Neural progenitor cell (in vitro differentiated cells): ENCODE measurements around the gene CCT3. TPM values are rescaled to one million over a fixed set of nuclear protein-coding genes. Genes with fewer than 3 reads are reported as not detected.
"Not testable (repeated sequence)": the region's sequence is repeated elsewhere in the genome, so short reads cannot be mapped to it uniquely, and the experiment has no call there.

Experiments
- DNase-seq: peaks from one replicate; pipeline ENCODE4 v3.0.0-alpha.2; 2016; ENCODE audit warnings: low spot score
- H2AFZ ChIP-seq: fragments of 200-600 bp; sonication (generic); replicated peaks from 2 replicates; pipeline ENCODE4 v1.6.1; 2016; ENCODE audit warnings: antibody characterized with exemption
- H3F3A ChIP-seq: fragments of 200-600 bp; sonication (generic); 2 replicates; pipeline ENCODE4 v1.6.1; 2016; ENCODE audit warnings: antibody characterized with exemption, low read depth
- H3K27ac ChIP-seq: fragments of 200-600 bp; sonication (generic); 2 replicates; pipeline ENCODE4 v1.5.1; 2016; ENCODE audit warnings: mild to moderate bottlenecking
- H3K27me3 ChIP-seq: fragments of 200-600 bp; sonication (generic); 2 replicates; pipeline ENCODE4 v1.6.1; 2016; ENCODE audit warnings: mild to moderate bottlenecking, moderate library complexity
- H3K36me3 ChIP-seq: fragments of 200-600 bp; sonication (generic); 2 replicates; pipeline ENCODE4 v1.5.1; 2016
- H3K4me1 ChIP-seq: fragments of 200-600 bp; sonication (generic); 2 replicates; pipeline ENCODE4 v1.6.1; 2016; ENCODE audit warnings: mixed run types
- H3K4me2 ChIP-seq: fragments of 200-600 bp; sonication (generic); 2 replicates; pipeline ENCODE4 v1.6.1; 2016
- H3K4me3 ChIP-seq: fragments of 200-600 bp; sonication (generic); 2 replicates; pipeline ENCODE4 v1.5.1; 2016
- H3K79me2 ChIP-seq: fragments of 200-600 bp; sonication (generic); 2 replicates; pipeline ENCODE4 v1.6.1; 2016; ENCODE audit warnings: low read depth
- H3K9ac ChIP-seq: fragments of 200-600 bp; sonication (generic); 2 replicates; pipeline ENCODE4 v1.6.1; 2016
- H3K9me3 ChIP-seq: fragments of 200-600 bp; sonication (generic); 2 replicates; pipeline ENCODE4 v1.5.1; 2016; ENCODE audit warnings: low read depth
- H4K20me1 ChIP-seq: fragments of 200-600 bp; sonication (generic); 2 replicates; pipeline ENCODE4 v1.6.1; 2016; ENCODE audit warnings: low read depth
- H3K27ac Mint-ChIP-seq: 3 replicates; pipeline ENCODE4 v1.8.0; 2021; ENCODE audit warnings: mixed read lengths
- H3K27me3 Mint-ChIP-seq: 2 replicates; pipeline ENCODE4 v1.8.0; 2022; ENCODE audit warnings: low read depth, mild to moderate bottlenecking, inconsistent platforms, moderate library complexity, mixed read lengths; ENCODE audit not compliant: insufficient read depth
- H3K36me3 Mint-ChIP-seq: 3 replicates; pipeline ENCODE4 v1.8.0; 2021; ENCODE audit warnings: mixed read lengths
- H3K4me1 Mint-ChIP-seq: 3 replicates; pipeline ENCODE4 v1.8.0; 2021; ENCODE audit warnings: mixed read lengths
- H3K4me3 Mint-ChIP-seq: 3 replicates; pipeline ENCODE4 v1.8.0; 2021; ENCODE audit warnings: mild to moderate bottlenecking, moderate library complexity, mixed read lengths
- H3K9me3 Mint-ChIP-seq: 3 replicates; pipeline ENCODE4 v1.8.0; 2020; ENCODE audit warnings: mixed read lengths
- EZH2 ChIP-seq: fragments of 200-600 bp; sonication (generic); IDR thresholded peaks from 2 replicates; pipeline ENCODE4 v1.6.1; 2017; ENCODE audit warnings: antibody characterized with exemption, mild to moderate bottlenecking, moderate library complexity
- EZH2phosphoT487 ChIP-seq: fragments of 200-600 bp; sonication (generic); IDR thresholded peaks from 2 replicates; pipeline ENCODE4 v1.6.1; 2017; ENCODE audit warnings: antibody characterized with exemption
- total RNA-seq: library from RNA; depleted of rRNA; stranded (reverse); fragments of >200 nt; gene quantifications from 2 replicates; pipeline ENCODE4 v1.2.3, GENCODE V29; 2015; ENCODE audit warnings: low replicate concordance
- TF ChIP-seq, protein P1 (sequence below): fragments of 200-600 bp; sonication (generic); IDR thresholded peaks from 2 replicates; pipeline ENCODE4 v1.5.1; 2017; ENCODE audit warnings: antibody characterized with exemption, mild to moderate bottlenecking

CCT3 gene
- total RNA-seq, 1 donor from 2014 or later = 434 TPM

DNA sequence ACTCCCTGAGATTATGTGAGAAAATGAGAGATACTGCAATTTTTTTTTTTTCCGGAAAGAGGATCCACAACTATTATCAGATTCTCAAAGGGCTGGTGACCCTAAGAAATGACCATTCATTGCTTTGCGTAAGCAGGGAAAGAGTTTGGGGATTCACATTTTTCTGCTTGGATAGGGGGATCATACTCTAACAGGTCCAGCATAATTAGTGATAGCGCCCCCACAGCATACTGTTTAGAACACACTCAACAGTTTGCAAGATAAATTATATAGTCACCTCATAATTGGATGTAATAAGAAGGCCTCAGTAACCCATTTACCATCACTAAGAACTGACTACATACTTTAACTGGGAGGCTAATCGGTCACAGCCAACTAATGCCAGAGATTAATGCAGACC is 1.9 kb downstream of the CCT3 start:
- DNase-seq = peak; percentile 16
- peaks cover 63% of the 10 kb centered on the region for H3K79me2 ChIP-seq
- TF ChIP-seq, protein P1, sequence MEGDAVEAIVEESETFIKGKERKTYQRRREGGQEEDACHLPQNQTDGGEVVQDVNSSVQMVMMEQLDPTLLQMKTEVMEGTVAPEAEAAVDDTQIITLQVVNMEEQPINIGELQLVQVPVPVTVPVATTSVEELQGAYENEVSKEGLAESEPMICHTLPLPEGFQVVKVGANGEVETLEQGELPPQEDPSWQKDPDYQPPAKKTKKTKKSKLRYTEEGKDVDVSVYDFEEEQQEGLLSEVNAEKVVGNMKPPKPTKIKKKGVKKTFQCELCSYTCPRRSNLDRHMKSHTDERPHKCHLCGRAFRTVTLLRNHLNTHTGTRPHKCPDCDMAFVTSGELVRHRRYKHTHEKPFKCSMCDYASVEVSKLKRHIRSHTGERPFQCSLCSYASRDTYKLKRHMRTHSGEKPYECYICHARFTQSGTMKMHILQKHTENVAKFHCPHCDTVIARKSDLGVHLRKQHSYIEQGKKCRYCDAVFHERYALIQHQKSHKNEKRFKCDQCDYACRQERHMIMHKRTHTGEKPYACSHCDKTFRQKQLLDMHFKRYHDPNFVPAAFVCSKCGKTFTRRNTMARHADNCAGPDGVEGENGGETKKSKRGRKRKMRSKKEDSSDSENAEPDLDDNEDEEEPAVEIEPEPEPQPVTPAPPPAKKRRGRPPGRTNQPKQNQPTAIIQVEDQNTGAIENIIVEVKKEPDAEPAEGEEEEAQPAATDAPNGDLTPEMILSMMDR = peak; percentile 43
- TF ChIP-seq EZH2phosphoT487 (no peak), EZH2 (no peak)
- no peak overlapping the region for H3K27ac ChIP-seq
- Mint-ChIP-seq H3K4me1 (peaks cover 18% of the 10 kb centered on the region), H3K36me3 (peaks cover 20% of the 10 kb centered on the region), H3K27me3 (no peaks in the 10 kb centered on the region), H3K27ac (no peak overlapping the region), H3K9me3 (no peaks in the 10 kb centered on the region), H3K4me3 (peak overlapping the region; percentile 96)
- H3K4me1 ChIP-seq = peaks cover 14% of the 10 kb centered on the region
- H3K36me3 ChIP-seq = peaks cover 21% of the 10 kb centered on the region
- H3K4me2 ChIP-seq = peak overlapping the region; percentile 92
- H4K20me1 ChIP-seq = peaks cover 44% of the 10 kb centered on the region
- no peak overlapping the region for H2AFZ ChIP-seq
- H3F3A ChIP-seq = peaks cover 15% of the 10 kb centered on the region
- H3K9ac ChIP-seq = peak overlapping the region; percentile 15
- peak overlapping the region; percentile 99 for H3K4me3 ChIP-seq
- no peaks in the 10 kb centered on the region for H3K27me3 ChIP-seq
- no peaks in the 10 kb centered on the region for H3K9me3 ChIP-seq

DNA sequence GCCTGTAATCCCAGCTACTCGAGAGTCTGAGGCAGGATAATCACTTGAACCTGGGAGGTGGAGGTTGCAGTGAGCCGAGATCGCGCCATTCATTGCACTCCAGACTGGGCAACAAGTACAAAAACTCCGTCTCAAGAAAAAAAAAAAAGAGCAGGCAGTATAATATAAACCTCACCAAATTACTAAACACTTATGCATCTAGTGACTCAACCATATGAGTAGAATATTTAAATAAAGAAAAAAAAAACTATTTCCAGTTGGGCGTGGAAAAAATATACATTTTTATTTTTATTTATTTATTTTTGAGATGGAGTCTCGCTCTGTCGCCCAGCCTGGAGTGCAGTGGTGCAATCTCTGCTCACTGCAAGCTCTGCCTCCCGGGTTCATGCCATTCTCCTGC is 14.9 kb downstream of the CCT3 start:
- H3K9me3 ChIP-seq, H3K4me1 Mint-ChIP-seq, DNase-seq, H3K27ac ChIP-seq, H3K4me3 ChIP-seq, H3K27me3 Mint-ChIP-seq, H3K4me3 Mint-ChIP-seq, H3K27me3 ChIP-seq, H3K27ac Mint-ChIP-seq, H3K79me2 ChIP-seq, H4K20me1 ChIP-seq, H3K4me2 ChIP-seq, H3K9me3 Mint-ChIP-seq, H3K9ac ChIP-seq, H3K4me1 ChIP-seq, H2AFZ ChIP-seq: not testable (repeated sequence)
- H3K36me3 Mint-ChIP-seq = peaks cover 15% of the 10 kb centered on the region
- Histone ChIP-seq H3K36me3 (peaks cover 37% of the 10 kb centered on the region), H3F3A (peaks cover 26% of the 10 kb centered on the region)

DNA sequence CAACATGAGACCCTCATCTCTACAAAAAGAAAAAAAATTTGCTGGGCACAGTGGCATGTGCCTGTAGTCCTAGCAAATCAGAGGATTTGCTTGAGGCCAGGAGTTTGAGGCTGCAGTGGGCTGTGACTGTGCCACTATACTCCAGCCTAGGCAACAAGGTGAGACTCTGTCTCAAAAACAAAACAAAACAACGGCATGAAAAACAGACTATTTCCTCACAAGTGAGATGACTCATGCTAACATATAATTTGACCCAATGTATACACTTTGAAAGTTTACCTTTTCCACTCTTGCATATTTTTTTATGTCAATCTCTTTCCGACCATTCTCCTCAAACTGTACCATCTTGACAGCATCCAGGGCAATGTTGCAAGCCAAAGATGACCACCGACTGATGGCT is 17.5 kb downstream of the CCT3 start:
- TF ChIP-seq EZH2 = no peak
- TF ChIP-seq, protein P1 = no peak
- TF ChIP-seq EZH2phosphoT487 = no peak
- Histone ChIP-seq H3K27ac (no peak overlapping the region), H4K20me1 (no peaks in the 10 kb centered on the region), H3F3A (peaks cover 25% of the 10 kb centered on the region), H3K4me2 (no peak overlapping the region), H3K27me3 (no peaks in the 10 kb centered on the region), H2AFZ (no peak overlapping the region), H3K4me3 (no peak overlapping the region), H3K36me3 (peaks cover 53% of the 10 kb centered on the region), H3K79me2 (peaks cover under 1% of the 10 kb centered on the region), H3K9me3 (no peaks in the 10 kb centered on the region), H3K4me1 (no peaks in the 10 kb centered on the region), H3K9ac (no peak overlapping the region)
- H3K4me3 Mint-ChIP-seq = no peak overlapping the region
- H3K4me1 Mint-ChIP-seq = no peaks in the 10 kb centered on the region
- no peak for DNase-seq
- H3K27ac Mint-ChIP-seq = no peak overlapping the region
- H3K9me3 Mint-ChIP-seq = no peaks in the 10 kb centered on the region
- peaks cover 26% of the 10 kb centered on the region for H3K36me3 Mint-ChIP-seq
- no peaks in the 10 kb centered on the region for H3K27me3 Mint-ChIP-seq

DNA sequence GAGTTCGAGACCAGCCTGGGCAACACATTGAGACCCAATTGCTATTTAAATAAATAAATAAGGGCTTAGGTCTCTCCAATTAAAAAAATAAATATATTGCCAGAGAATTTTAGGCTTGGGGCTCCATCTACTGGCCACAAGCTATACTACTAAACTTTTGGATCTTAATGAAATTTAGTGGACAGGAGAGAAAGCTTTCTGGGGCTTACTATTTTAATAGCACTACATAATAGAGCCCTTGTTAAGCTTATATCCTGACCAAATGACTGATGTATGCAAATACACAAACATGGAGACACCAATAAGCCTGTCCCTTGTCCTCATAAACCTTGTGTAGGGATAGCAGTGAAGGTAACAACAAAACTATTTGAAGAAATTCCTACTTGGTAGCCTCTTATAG is 18.4 kb downstream of the CCT3 start:
- H4K20me1 ChIP-seq = no peaks in the 10 kb centered on the region
- no peaks in the 10 kb centered on the region for H3K79me2 ChIP-seq
- no peak overlapping the region for H3K4me2 ChIP-seq
- DNase-seq = no peak
- H3K27me3 Mint-ChIP-seq = no peaks in the 10 kb centered on the region
- no peaks in the 10 kb centered on the region for H3K9me3 Mint-ChIP-seq
- no peaks in the 10 kb centered on the region for H3K4me1 ChIP-seq
- H3F3A ChIP-seq = peaks cover 25% of the 10 kb centered on the region
- H3K4me3 Mint-ChIP-seq = no peak overlapping the region
- no peaks in the 10 kb centered on the region for H3K9me3 ChIP-seq
- no peaks in the 10 kb centered on the region for H3K27me3 ChIP-seq
- no peak overlapping the region for H3K27ac Mint-ChIP-seq
- TF ChIP-seq EZH2 (no peak), EZH2phosphoT487 (no peak)
- TF ChIP-seq, protein P1 = peak; percentile 66
- H3K27ac ChIP-seq = no peak overlapping the region
- H3K4me3 ChIP-seq = no peak overlapping the region
- peaks cover 27% of the 10 kb centered on the region for H3K36me3 Mint-ChIP-seq
- peaks cover 51% of the 10 kb centered on the region for H3K36me3 ChIP-seq
- no peak overlapping the region for H3K9ac ChIP-seq
- no peaks in the 10 kb centered on the region for H3K4me1 Mint-ChIP-seq
- no peak overlapping the region for H2AFZ ChIP-seq
